B cell (primary cell): ENCODE measurements around the gene SUSD3. TPM values are rescaled to one million over a fixed set of nuclear protein-coding genes. Genes with fewer than 3 reads are reported as not detected.

Experiments
- ATAC-seq: fragments of 200-7000 bp; cut with Tn5 transposase; one replicate; pipeline ENCODE4 v1.10.0; 2021; ENCODE audit warnings: low read depth, mild to moderate bottlenecking, moderate number of reproducible peaks, moderate library complexity
- CTCF ChIA-PET: fragments of 350-600 bp; sonication (Branson Sonifier 250); formaldehyde crosslinking; loops from one replicate; lab custom pipeline; 2021; ENCODE audit warnings: antibody characterized with exemption, inconsistent platforms; lab: Charles Lee
- POLR2A ChIA-PET: fragments of 350-600 bp; sonication (Branson Sonifier 250); formaldehyde crosslinking; loops from one replicate; lab custom pipeline; 2021; ENCODE audit warnings: antibody characterized with exemption; lab: Charles Lee
- DNase-seq: peaks from one replicate; pipeline ENCODE4 v3.0.0; 2013
- H2AFZ ChIP-seq: 2 replicates; pipeline ENCODE4 v1.6.1; 2012; ENCODE audit warnings: mild to moderate bottlenecking, low read depth, low read length; ENCODE audit not compliant: insufficient read depth, poor library complexity, severe bottlenecking
- H3K27ac ChIP-seq, 2 donors: 1 replicate in 1 of 2; 2 replicates in 1 of 2; pipeline ENCODE4 v1.5.1; 2012 to 2013; ENCODE audit warnings: low read length in 2 of 2, mild to moderate bottlenecking in 2 of 2, moderate library complexity in 1 of 2
- H3K27me3 ChIP-seq, 4 experiments: fragments of 200-600 bp in 1 of 4; sonication (generic) in 1 of 4; replicated peaks in 1 of 4; 1 replicate in 2 of 4; 2 replicates in 2 of 4; pipeline versions ENCODE4 v1.6.1 to v1.7.0; 2013 to 2016; ENCODE audit warnings: low read length in 3 of 4, mild to moderate bottlenecking in 2 of 4, mixed read lengths in 1 of 4, moderate library complexity in 1 of 4; ENCODE audit not compliant: insufficient read depth in 4 of 4, control insufficient read depth in 3 of 4; ENCODE audit errors: control extremely low read depth in 1 of 4
- H3K36me3 ChIP-seq, 2 experiments: replicated peaks in 1 of 2; 1 replicate in 1 of 2; 2 replicates in 1 of 2; pipeline versions ENCODE4 v1.6.1 to v1.7.1; 2013; ENCODE audit warnings: low read length in 1 of 2; ENCODE audit not compliant: insufficient read depth in 2 of 2, control insufficient read depth in 1 of 2; ENCODE audit errors: control extremely low read depth in 1 of 2, extremely low read depth in 1 of 2
- H3K4me1 ChIP-seq, 2 donors: fragments of 200-600 bp in 1 of 2; sonication (generic) in 1 of 2; 1 replicate in 1 of 2; 2 replicates in 1 of 2; pipeline versions ENCODE4 v1.5.1 to v1.6.1; 2013 to 2017; ENCODE audit warnings: low read length in 2 of 2; ENCODE audit not compliant: control insufficient read depth in 2 of 2, insufficient read depth in 2 of 2
- H3K4me2 ChIP-seq: replicated peaks from 2 replicates; pipeline ENCODE3; 2012; ENCODE audit warnings: mild to moderate bottlenecking, low read depth, low read length; ENCODE audit not compliant: poor library complexity, severe bottlenecking
- H3K4me3 ChIP-seq, 5 experiments: fragments of 200-600 bp in 1 of 5; sonication (generic) in 1 of 5; 1 replicate in 3 of 5; 2 replicates in 2 of 5; pipeline versions ENCODE4 v1.5.1 to v1.7.0; 2011 to 2016; ENCODE audit warnings: low read length in 4 of 5, mild to moderate bottlenecking in 4 of 5, low read depth in 2 of 5, control low read depth in 1 of 5, moderate library complexity in 1 of 5; ENCODE audit not compliant: insufficient read depth in 1 of 5; ENCODE audit errors: control extremely low read depth in 1 of 5, extremely low read depth in 1 of 5
- H3K79me2 ChIP-seq: fragments of 200-600 bp; sonication (generic); one replicate; pipeline ENCODE4 v1.6.0; 2016; ENCODE audit warnings: low read length; ENCODE audit not compliant: control insufficient read depth, insufficient read depth
- H3K9ac ChIP-seq: fragments of 200-600 bp; sonication (generic); 2 replicates; pipeline ENCODE4 v1.6.1; 2017; ENCODE audit warnings: mild to moderate bottlenecking, low read length, moderate library complexity
- H3K9me3 ChIP-seq, 3 donors: one replicate each; pipeline versions ENCODE4 v1.6.1 to v1.7.1; 2013; ENCODE audit warnings: low read length in 2 of 3; ENCODE audit not compliant: control insufficient read depth in 2 of 3, insufficient read depth in 1 of 3; ENCODE audit errors: control extremely low read depth in 1 of 3
- H4K20me1 ChIP-seq: 2 replicates; pipeline ENCODE4 v1.6.0; 2012; ENCODE audit warnings: mild to moderate bottlenecking, low read length; ENCODE audit not compliant: insufficient read depth, control insufficient read depth, poor library complexity, severe bottlenecking
- H3K27ac Mint-ChIP-seq: one replicate; pipeline ENCODE4 v1.8.0; 2021; ENCODE audit warnings: mixed read lengths
- H3K27me3 Mint-ChIP-seq: one replicate; pipeline ENCODE4 v1.8.0; 2021; ENCODE audit warnings: mixed read lengths
- H3K4me1 Mint-ChIP-seq: one replicate; pipeline ENCODE4 v1.8.0; 2021; ENCODE audit warnings: mixed read lengths
- H3K4me3 Mint-ChIP-seq: one replicate; pipeline ENCODE4 v1.8.0; 2021; ENCODE audit warnings: mixed read lengths
- H3K9me3 Mint-ChIP-seq: one replicate; pipeline ENCODE4 v1.8.0; 2022; ENCODE audit warnings: mixed read lengths; ENCODE audit not compliant: insufficient read depth
- CTCF ChIP-seq: fragments of 200-600 bp; IDR thresholded peaks from one replicate; pipeline ENCODE4 v1.8.0; 2022; ENCODE audit warnings: antibody characterized with exemption, mild to moderate bottlenecking
- EZH2 ChIP-seq: IDR thresholded peaks from 2 replicates; pipeline ENCODE4 v1.6.1; 2012; ENCODE audit warnings: borderline replicate concordance, low read depth, mild to moderate bottlenecking, moderate library complexity, low read length; ENCODE audit not compliant: insufficient read depth, poor library complexity, severe bottlenecking
- WGBS: methylation state at CpG from one replicate; pipeline ENCODE4 v1.1.5; 2013; ENCODE audit warnings: missing lambda C conversion rate; ENCODE audit not compliant: insufficient coverage; 5-methylcytosine and 5-hydroxymethylcytosine counted together
- intact Hi-C: fragments of 100-400 bp; cut with micrococcal nuclease; formaldehyde crosslinking; loops from one replicate; pipeline ENCODE4 v1.10.0; 2022
- polyA plus RNA-seq: library from polyadenylated mRNA; depleted of rRNA; stranded (reverse); fragments of >200 nt; gene quantifications from 2 replicates; pipeline ENCODE4 v1.2.3, GENCODE V29; 2012
- total RNA-seq, 2 donors: library from RNA; stranded (reverse); fragments of 120-200 nt in 1 of 2; gene quantifications; 1 replicate in 1 of 2; 2 replicates in 1 of 2; pipeline versions ENCODE4 v1.2.3 to v1.2.4, GENCODE V29; 2013 to 2022

SUSD3 gene
- total and polyA plus RNA-seq, 2 donors (not counting 1 experiment from before 2014, with no cell fraction given), result 41.0 to 85.0 TPM

GRCh38 chr9:93130861-93131481 is 72.5 kb downstream of the SUSD3 start:
- POLR2A ChIA-PET, result interaction anchor here (0.6 kb wide), 1 partner anchor 17 kb away, joined by 3 read pairs; no protein-coding TSS in a partner anchor
- H3K9me3 ChIP-seq, result no peaks in the 10 kb centered on the region
- H3K79me2 ChIP-seq, result peaks cover 19% of the 10 kb centered on the region
- peaks cover 46% of the 10 kb centered on the region for H3K4me1 Mint-ChIP-seq
- no peaks in the 10 kb centered on the region for H3K9me3 Mint-ChIP-seq
- no peak overlapping the region for H3K4me3 Mint-ChIP-seq
- DNase-seq (no peak), ATAC-seq (no peak)
- no peak overlapping the region for H3K4me2 ChIP-seq
- WGBS, result 61% methylated on average over 15 of the region's 15 CpGs
- H2AFZ ChIP-seq, result no peak overlapping the region
- no peak overlapping the region for H3K27ac Mint-ChIP-seq
- H3K4me3 ChIP-seq, result no peak overlapping the region
- CTCF ChIA-PET, result interaction anchor here (0.7 to 1.7 kb wide), 4 partner anchors 9 to 271 kb away, joined by 3 to 6 read pairs (median 4); no protein-coding TSS in a partner anchor
- no peaks in the 10 kb centered on the region for H3K27me3 Mint-ChIP-seq
- H3K9ac ChIP-seq, result no peak overlapping the region
- no peak overlapping the region for H3K27ac ChIP-seq
- intact Hi-C loops, result loop anchor here (10.0 kb wide), 1 partner anchor 434 kb away; no protein-coding TSS in a partner anchor
- H3K36me3 ChIP-seq, result no peaks in the 10 kb centered on the region
- H3K4me1 ChIP-seq, result peaks cover 19 to 35% of the 10 kb centered on the region in 2 donors
- H4K20me1 ChIP-seq, result peaks cover 12% of the 10 kb centered on the region
- H3K27me3 ChIP-seq, result peaks cover 0 to 13% (median 0%) of the 10 kb centered on the region in 4 experiments
- TF ChIP-seq EZH2 (no peak), CTCF (no peak)
